K562 (cell line): Measurements from ENCODE around the gene AIF1. TPM values are rescaled to one million over a fixed set of nuclear protein-coding genes. Genes with fewer than 3 reads are reported as not detected.

Experiments used
- CBX3 ChIP-seq, 2 experiments: IDR thresholded peaks; 1 replicate in 1 of 2; 2 replicates in 1 of 2; pipeline ENCODE4 v1.6.1; 2012; ENCODE audit warnings: inconsistent platforms in 2 of 2, low read length in 2 of 2, borderline replicate concordance in 1 of 2, control low read depth in 1 of 2
- HNRNPLL ChIP-seq: fragments of 200-400 bp; formaldehyde crosslinking; IDR thresholded peaks from 2 replicates; pipeline ENCODE4 v1.6.1; 2017; ENCODE audit warnings: low read length, low read depth, mild to moderate bottlenecking; ENCODE audit not compliant: poor library complexity, severe bottlenecking
- KLF16 ChIP-seq: IDR thresholded peaks from 2 replicates; pipeline ENCODE4 v1.6.1; 2016; ENCODE audit warnings: antibody characterized with exemption
- NELFE ChIP-seq: IDR thresholded peaks from 2 replicates; pipeline ENCODE4 v1.6.1; 2011; ENCODE audit warnings: mild to moderate bottlenecking; ENCODE audit not compliant: insufficient read depth, insufficient read length
- PPARD ChIP-seq: fragments of 250-450 bp; sonication (Bioruptor Pico); IDR thresholded peaks from 2 replicates; pipeline ENCODE4 v1.8.0; 2022; ENCODE audit warnings: inconsistent platforms, mild to moderate bottlenecking, moderate library complexity
- RCOR1 ChIP-seq, 2 experiments: IDR thresholded peaks; 2 replicates each; pipeline ENCODE4 v1.6.1; 2012; ENCODE audit warnings: low read depth in 2 of 2, low read length in 2 of 2, borderline replicate concordance in 1 of 2, improper control_type of control experiment in 1 of 2
- SREBF1 ChIP-seq: fragments of 150-350 bp; IDR thresholded peaks from 2 replicates; pipeline ENCODE4 v1.6.1; 2014; ENCODE audit warnings: antibody characterized with exemption, low read depth, low read length, borderline replicate concordance
- SREBF2 ChIP-seq: sonication (generic); formaldehyde crosslinking; IDR thresholded peaks from 2 replicates; pipeline ENCODE4 v1.4.0; 2020; ENCODE audit warnings: mild to moderate bottlenecking, missing genetic modification reagents
- ZNF212 ChIP-seq: fragments of 450-650 bp; formaldehyde crosslinking; IDR thresholded peaks from 2 replicates; pipeline ENCODE4 v1.4.0; 2020; ENCODE audit warnings: mild to moderate bottlenecking
- ZNF316 ChIP-seq: fragments of 450-650 bp; IDR thresholded peaks from 2 replicates; pipeline ENCODE4 v1.6.1; 2016
- ZNF717 ChIP-seq: fragments of 250-450 bp; sonication (Bioruptor Pico); IDR thresholded peaks from 2 replicates; pipeline ENCODE4 v1.5.0; 2021
- ZZZ3 ChIP-seq: fragments of 450-650 bp; IDR thresholded peaks from 2 replicates; pipeline ENCODE4 v1.6.1; 2016; ENCODE audit warnings: antibody characterized with exemption, mild to moderate bottlenecking, moderate library complexity
- polyA plus RNA-seq, 8 experiments: library from polyadenylated mRNA; depleted of rRNA in 4 of 8; stranded (reverse) in 5 of 8; unstranded in 3 of 8; fragments of >200 nt; fragmentation: Nextera tagmentation in 2 of 8; fragmentation: Illumina TruSeq in 1 of 8; extraction: Ambion mirVana in 2 of 8; extraction: Trizol in 1 of 8; gene quantifications; 2 replicates each; pipeline versions ENCODE4 v1.2.1 to v1.2.3, GENCODE V29; 2011 to 2014; ENCODE audit warnings: inconsistent platforms in 1 of 8, missing spikeins in 1 of 8
- total RNA-seq, 7 experiments: library from RNA; depleted of rRNA in 6 of 7; stranded (reverse); fragments of >200 nt in 6 of 7; fragmentation: Illumina TruSeq in 2 of 7; extraction: Trizol in 2 of 7; gene quantifications; 2 replicates each; pipeline versions ENCODE4 v1.2.1 to v1.2.3, GENCODE V29; 2011 to 2021; ENCODE audit warnings: low replicate concordance in 1 of 7
- TF ChIP-seq, protein P1 (sequence below), 2 experiments: fragments of 450-650 bp; formaldehyde crosslinking in 1 of 2; IDR thresholded peaks; 2 replicates each; pipeline versions ENCODE4 v1.4.0 to v1.6.1; 2014 to 2020; ENCODE audit warnings: mild to moderate bottlenecking in 2 of 2, borderline replicate concordance in 1 of 2, low read depth in 1 of 2
- TF ChIP-seq, protein P2 (sequence below), 2 experiments: fragments of 450-650 bp in 1 of 2; IDR thresholded peaks; 2 replicates each; pipeline ENCODE4 v1.6.1; 2011 to 2017; ENCODE audit warnings: low read depth in 2 of 2, antibody characterized with exemption in 1 of 2, borderline replicate concordance in 1 of 2, low read length in 1 of 2, mild to moderate bottlenecking in 1 of 2, mixed read lengths in 1 of 2; ENCODE audit not compliant: control insufficient read depth in 1 of 2

The AIF1 gene
- total and polyA plus RNA-seq, 9 of the 15 experiments (the other 6 are each of a cell fraction or from before 2014, with no cell fraction given), result 9.4 to 33.4 (median 19.4) TPM

GRCh38 chr6:31585491-31585890 is 29.5 kb upstream of the AIF1 start (continued):
- TF ChIP-seq, protein P1, sequence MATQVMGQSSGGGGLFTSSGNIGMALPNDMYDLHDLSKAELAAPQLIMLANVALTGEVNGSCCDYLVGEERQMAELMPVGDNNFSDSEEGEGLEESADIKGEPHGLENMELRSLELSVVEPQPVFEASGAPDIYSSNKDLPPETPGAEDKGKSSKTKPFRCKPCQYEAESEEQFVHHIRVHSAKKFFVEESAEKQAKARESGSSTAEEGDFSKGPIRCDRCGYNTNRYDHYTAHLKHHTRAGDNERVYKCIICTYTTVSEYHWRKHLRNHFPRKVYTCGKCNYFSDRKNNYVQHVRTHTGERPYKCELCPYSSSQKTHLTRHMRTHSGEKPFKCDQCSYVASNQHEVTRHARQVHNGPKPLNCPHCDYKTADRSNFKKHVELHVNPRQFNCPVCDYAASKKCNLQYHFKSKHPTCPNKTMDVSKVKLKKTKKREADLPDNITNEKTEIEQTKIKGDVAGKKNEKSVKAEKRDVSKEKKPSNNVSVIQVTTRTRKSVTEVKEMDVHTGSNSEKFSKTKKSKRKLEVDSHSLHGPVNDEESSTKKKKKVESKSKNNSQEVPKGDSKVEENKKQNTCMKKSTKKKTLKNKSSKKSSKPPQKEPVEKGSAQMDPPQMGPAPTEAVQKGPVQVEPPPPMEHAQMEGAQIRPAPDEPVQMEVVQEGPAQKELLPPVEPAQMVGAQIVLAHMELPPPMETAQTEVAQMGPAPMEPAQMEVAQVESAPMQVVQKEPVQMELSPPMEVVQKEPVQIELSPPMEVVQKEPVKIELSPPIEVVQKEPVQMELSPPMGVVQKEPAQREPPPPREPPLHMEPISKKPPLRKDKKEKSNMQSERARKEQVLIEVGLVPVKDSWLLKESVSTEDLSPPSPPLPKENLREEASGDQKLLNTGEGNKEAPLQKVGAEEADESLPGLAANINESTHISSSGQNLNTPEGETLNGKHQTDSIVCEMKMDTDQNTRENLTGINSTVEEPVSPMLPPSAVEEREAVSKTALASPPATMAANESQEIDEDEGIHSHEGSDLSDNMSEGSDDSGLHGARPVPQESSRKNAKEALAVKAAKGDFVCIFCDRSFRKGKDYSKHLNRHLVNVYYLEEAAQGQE (IDR thresholded peaks at IDR 0.05; ENCODE audit: borderline replicate concordance), result peak; percentile 29; the same call in 1 of the 2 replicates
- TF ChIP-seq, protein P1 (CRISPR knock-in tag; IDR thresholded peaks at IDR 0.05; ENCODE audit: low read depth), result no peak
- no peak for TF ChIP-seq HNRNPLL
- no peak for TF ChIP-seq SREBF2 (CRISPR knock-in tag)
- TF ChIP-seq ZNF212 (CRISPR knock-in tag), result no peak
- TF ChIP-seq RCOR1 (IDR thresholded peaks at IDR 0.05; ENCODE audit: borderline replicate concordance in 1 of 2, low read depth in 2 of 2, low read length in 2 of 2), result peak in 1 of 2 experiments; percentile 80; a peak in 2 of 4 replicates
- TF ChIP-seq CBX3 (IDR thresholded peaks at IDR 0.05; ENCODE audit: borderline replicate concordance in 1 of 2, low read length in 2 of 2), result peak in 1 of 2 experiments; percentile 77; a peak in 1 of 3 replicates
- no peak for TF ChIP-seq SREBF1
- TF ChIP-seq NELFE, result no peak
- TF ChIP-seq, protein P2, sequence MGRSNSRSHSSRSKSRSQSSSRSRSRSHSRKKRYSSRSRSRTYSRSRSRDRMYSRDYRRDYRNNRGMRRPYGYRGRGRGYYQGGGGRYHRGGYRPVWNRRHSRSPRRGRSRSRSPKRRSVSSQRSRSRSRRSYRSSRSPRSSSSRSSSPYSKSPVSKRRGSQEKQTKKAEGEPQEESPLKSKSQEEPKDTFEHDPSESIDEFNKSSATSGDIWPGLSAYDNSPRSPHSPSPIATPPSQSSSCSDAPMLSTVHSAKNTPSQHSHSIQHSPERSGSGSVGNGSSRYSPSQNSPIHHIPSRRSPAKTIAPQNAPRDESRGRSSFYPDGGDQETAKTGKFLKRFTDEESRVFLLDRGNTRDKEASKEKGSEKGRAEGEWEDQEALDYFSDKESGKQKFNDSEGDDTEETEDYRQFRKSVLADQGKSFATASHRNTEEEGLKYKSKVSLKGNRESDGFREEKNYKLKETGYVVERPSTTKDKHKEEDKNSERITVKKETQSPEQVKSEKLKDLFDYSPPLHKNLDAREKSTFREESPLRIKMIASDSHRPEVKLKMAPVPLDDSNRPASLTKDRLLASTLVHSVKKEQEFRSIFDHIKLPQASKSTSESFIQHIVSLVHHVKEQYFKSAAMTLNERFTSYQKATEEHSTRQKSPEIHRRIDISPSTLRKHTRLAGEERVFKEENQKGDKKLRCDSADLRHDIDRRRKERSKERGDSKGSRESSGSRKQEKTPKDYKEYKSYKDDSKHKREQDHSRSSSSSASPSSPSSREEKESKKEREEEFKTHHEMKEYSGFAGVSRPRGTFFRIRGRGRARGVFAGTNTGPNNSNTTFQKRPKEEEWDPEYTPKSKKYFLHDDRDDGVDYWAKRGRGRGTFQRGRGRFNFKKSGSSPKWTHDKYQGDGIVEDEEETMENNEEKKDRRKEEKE (IDR thresholded peaks at IDR 0.05; ENCODE audit: borderline replicate concordance in 1 of 2, control insufficient read depth in 1 of 2, low read depth in 2 of 2, low read length in 1 of 2), result no peak
- no peak for TF ChIP-seq ZZZ3
- TF ChIP-seq PPARD, result no peak
- TF ChIP-seq ZNF316, result no peak
- no peak for TF ChIP-seq ZNF717 (CRISPR knock-in tag)
- no peak for TF ChIP-seq KLF16
